HL-60 (cell line): Measurements from ENCODE around the gene CAMTA1.

Experiments used
- CTCF ChIP-seq: IDR thresholded peaks from one replicate; pipeline ENCODE4 v1.5.1; 2011; ENCODE audit warnings: low read length, control low read depth, inconsistent platforms; ENCODE audit not compliant: insufficient read depth
- POLR2AphosphoS5 ChIP-seq: IDR thresholded peaks from 2 replicates; pipeline ENCODE4 v1.6.1; 2012; ENCODE audit warnings: low read depth
- SPI1 ChIP-seq: IDR thresholded peaks from 2 replicates; pipeline ENCODE4 v1.6.1; 2012; ENCODE audit warnings: low read depth, mild to moderate bottlenecking, borderline replicate concordance
- TF ChIP-seq, protein P1 (sequence below): IDR thresholded peaks from 2 replicates; pipeline ENCODE4 v1.6.1; 2012; ENCODE audit warnings: low read depth; ENCODE audit not compliant: insufficient replicate concordance

- TF ChIP-seq CTCF: no peak
- TF ChIP-seq, protein P1, sequence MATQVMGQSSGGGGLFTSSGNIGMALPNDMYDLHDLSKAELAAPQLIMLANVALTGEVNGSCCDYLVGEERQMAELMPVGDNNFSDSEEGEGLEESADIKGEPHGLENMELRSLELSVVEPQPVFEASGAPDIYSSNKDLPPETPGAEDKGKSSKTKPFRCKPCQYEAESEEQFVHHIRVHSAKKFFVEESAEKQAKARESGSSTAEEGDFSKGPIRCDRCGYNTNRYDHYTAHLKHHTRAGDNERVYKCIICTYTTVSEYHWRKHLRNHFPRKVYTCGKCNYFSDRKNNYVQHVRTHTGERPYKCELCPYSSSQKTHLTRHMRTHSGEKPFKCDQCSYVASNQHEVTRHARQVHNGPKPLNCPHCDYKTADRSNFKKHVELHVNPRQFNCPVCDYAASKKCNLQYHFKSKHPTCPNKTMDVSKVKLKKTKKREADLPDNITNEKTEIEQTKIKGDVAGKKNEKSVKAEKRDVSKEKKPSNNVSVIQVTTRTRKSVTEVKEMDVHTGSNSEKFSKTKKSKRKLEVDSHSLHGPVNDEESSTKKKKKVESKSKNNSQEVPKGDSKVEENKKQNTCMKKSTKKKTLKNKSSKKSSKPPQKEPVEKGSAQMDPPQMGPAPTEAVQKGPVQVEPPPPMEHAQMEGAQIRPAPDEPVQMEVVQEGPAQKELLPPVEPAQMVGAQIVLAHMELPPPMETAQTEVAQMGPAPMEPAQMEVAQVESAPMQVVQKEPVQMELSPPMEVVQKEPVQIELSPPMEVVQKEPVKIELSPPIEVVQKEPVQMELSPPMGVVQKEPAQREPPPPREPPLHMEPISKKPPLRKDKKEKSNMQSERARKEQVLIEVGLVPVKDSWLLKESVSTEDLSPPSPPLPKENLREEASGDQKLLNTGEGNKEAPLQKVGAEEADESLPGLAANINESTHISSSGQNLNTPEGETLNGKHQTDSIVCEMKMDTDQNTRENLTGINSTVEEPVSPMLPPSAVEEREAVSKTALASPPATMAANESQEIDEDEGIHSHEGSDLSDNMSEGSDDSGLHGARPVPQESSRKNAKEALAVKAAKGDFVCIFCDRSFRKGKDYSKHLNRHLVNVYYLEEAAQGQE: no peak
- no peak for TF ChIP-seq POLR2AphosphoS5
- no peak for TF ChIP-seq SPI1
Measured at GRCh38 chr1:7089497-7089896, 304.2 kb downstream of the CAMTA1 start.
